Endothelial cell (in vitro differentiated cells): Measurements from ENCODE around the gene INPP5B. TPM values are rescaled to one million over a fixed set of nuclear protein-coding genes. Genes with fewer than 3 reads are reported as not detected.
"Not testable (repeated sequence)": the region's sequence is repeated elsewhere in the genome, so short reads cannot be mapped to it uniquely, and the experiment has no call there.

Experiments
- DNase-seq: peaks from one replicate; pipeline ENCODE4 v3.0.0; 2021; ENCODE audit warnings: low spot score
- H3K27ac Mint-ChIP-seq: one replicate; pipeline ENCODE4 v1.8.0; 2021; ENCODE audit warnings: mixed read lengths, inconsistent platforms; ENCODE audit not compliant: unreplicated experiment
- H3K27me3 Mint-ChIP-seq: one replicate; pipeline ENCODE4 v1.8.0; 2021; ENCODE audit warnings: mild to moderate bottlenecking, moderate library complexity, mixed read lengths, inconsistent platforms; ENCODE audit not compliant: unreplicated experiment
- H3K36me3 Mint-ChIP-seq: one replicate; pipeline ENCODE4 v1.8.0; 2021; ENCODE audit warnings: mild to moderate bottlenecking, low read depth, mixed read lengths, inconsistent platforms; ENCODE audit not compliant: unreplicated experiment
- H3K4me1 Mint-ChIP-seq: one replicate; pipeline ENCODE4 v1.8.0; 2021; ENCODE audit warnings: mild to moderate bottlenecking, mixed read lengths, inconsistent platforms; ENCODE audit not compliant: unreplicated experiment
- H3K4me3 Mint-ChIP-seq: one replicate; pipeline ENCODE4 v1.8.0; 2021; ENCODE audit warnings: mild to moderate bottlenecking, mixed read lengths, inconsistent platforms; ENCODE audit not compliant: unreplicated experiment
- H3K9me3 Mint-ChIP-seq: one replicate; pipeline ENCODE4 v1.8.0; 2021; ENCODE audit warnings: mixed read lengths, inconsistent platforms; ENCODE audit not compliant: unreplicated experiment
- CTCF ChIP-seq: fragments of 200-600 bp; sonication (generic); IDR thresholded peaks from one replicate; pipeline ENCODE4 v1.5.0; 2021; ENCODE audit warnings: antibody characterized with exemption; ENCODE audit not compliant: unreplicated experiment
- total RNA-seq: library from RNA; stranded (reverse); fragmentation: NEBNext Ultra II Directional; extraction: Animal tissue kit (Norgen Biotek cat#: 25700); gene quantifications from one replicate; pipeline ENCODE4 v1.2.1, GENCODE V29; 2021; ENCODE audit not compliant: unreplicated experiment

INPP5B gene
- total RNA-seq, 1 donor from 2014 or later = 18.4 TPM

GRCh38 chr1:37902983-37903382 is 43.9 kb downstream of the INPP5B start:
- H3K27me3 Mint-ChIP-seq = peaks cover 2% of the 10 kb centered on the region
- peaks cover 4% of the 10 kb centered on the region for H3K4me1 Mint-ChIP-seq
- no peak for DNase-seq
- H3K27ac Mint-ChIP-seq = no peak overlapping the region
- no peak overlapping the region for H3K4me3 Mint-ChIP-seq
- no peak for TF ChIP-seq CTCF
- no peaks in the 10 kb centered on the region for H3K9me3 Mint-ChIP-seq
- H3K36me3 Mint-ChIP-seq = peaks cover 11% of the 10 kb centered on the region

DNA sequence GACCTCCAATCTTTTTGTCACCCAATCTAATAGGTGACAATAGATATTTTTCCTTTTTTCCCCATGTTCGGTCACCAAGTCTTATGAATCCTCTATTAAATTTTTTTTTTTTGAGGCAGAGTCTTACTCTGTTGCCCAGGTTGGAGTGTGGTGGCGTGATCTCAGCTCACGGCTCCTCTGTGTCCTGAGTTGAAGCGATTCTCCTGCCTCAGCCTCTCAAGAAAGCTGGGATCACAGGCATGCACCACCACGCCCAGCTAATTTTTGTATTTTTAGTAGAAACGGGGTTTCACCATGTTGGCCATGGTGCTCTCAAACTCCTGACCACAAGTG is 45.0 kb downstream of the INPP5B start:
- Mint-ChIP-seq H3K9me3 (no peaks in the 10 kb centered on the region), H3K4me3 (no peak overlapping the region), H3K36me3 (peaks cover 6% of the 10 kb centered on the region), H3K4me1 (peaks cover 4% of the 10 kb centered on the region), H3K27ac (no peak overlapping the region), H3K27me3 (peaks cover 2% of the 10 kb centered on the region)
- no peak for DNase-seq
- no peak for TF ChIP-seq CTCF

DNA sequence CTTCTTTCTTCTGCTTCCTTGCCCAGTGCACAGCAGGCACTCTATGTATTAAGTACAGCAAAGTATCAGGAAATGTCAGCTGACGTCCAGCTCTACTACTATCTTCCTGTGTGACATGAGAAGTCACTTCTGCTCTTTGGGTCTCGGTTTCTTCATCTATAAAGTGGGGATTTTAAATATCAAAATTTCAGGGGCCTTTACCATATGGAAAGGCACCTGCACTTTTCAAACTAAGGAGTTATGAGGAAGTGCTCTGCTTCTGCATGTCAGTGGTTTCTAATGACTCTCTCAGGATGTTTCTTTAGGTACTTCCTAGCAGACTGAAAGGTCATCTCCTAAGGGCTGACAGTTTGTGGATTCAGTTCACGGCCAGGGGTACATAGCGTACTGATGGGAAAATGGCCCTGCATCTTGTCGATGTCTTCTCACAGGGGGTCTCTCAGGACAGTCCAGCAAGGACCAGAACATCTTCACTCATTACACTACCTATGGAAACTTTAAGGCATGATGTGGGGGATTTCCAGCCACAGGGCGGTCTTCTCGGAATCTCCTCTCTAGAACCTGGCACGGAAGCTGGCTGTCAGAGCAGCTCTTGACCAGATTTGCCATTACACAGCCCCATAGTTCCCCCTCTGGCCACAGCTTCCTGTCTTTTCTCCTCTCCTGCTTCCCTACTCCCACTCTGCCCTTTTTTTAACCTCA is 45.5 kb downstream of the INPP5B start:
- DNase-seq = no peak
- Mint-ChIP-seq H3K4me1 (peaks cover 4% of the 10 kb centered on the region), H3K27me3 (peaks cover 2% of the 10 kb centered on the region), H3K36me3 (peaks cover 4% of the 10 kb centered on the region), H3K27ac (no peak overlapping the region), H3K4me3 (no peak overlapping the region), H3K9me3 (no peaks in the 10 kb centered on the region)
- no peak for TF ChIP-seq CTCF

GRCh38 chr1:37897563-37897962 is 49.3 kb downstream of the INPP5B start:
- H3K27ac Mint-ChIP-seq, H3K27me3 Mint-ChIP-seq, H3K36me3 Mint-ChIP-seq, DNase-seq, H3K9me3 Mint-ChIP-seq, H3K4me1 Mint-ChIP-seq, H3K4me3 Mint-ChIP-seq: not testable (repeated sequence)

DNA sequence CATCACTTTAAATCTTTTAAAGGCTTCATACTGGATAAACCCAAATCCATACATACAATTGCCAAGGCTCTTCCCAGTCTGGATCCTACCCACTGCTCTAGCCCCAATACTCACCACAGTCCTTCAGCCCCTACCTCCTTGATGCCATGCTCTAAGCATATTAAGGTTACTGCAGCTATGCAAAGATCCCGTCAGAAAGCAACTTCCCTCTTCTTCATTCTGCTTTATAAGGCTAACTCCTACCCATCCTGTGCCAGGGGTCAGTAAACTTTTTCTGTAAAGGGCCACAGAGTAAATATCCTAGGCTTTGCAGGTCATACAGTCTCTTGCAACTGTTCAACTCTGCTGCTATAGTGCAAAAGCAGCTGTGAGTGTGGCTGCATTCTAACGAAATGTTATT is 53.2 kb downstream of the INPP5B start:
- H3K4me3 Mint-ChIP-seq = no peak overlapping the region
- H3K9me3 Mint-ChIP-seq = no peaks in the 10 kb centered on the region
- no peaks in the 10 kb centered on the region for H3K36me3 Mint-ChIP-seq
- no peaks in the 10 kb centered on the region for H3K27me3 Mint-ChIP-seq
- no peak overlapping the region for H3K27ac Mint-ChIP-seq
- no peak for DNase-seq
- no peaks in the 10 kb centered on the region for H3K4me1 Mint-ChIP-seq
- TF ChIP-seq CTCF = no peak
